Measurements from ENCODE around the gene EPC2.

GRCh38 chr2:148814860-148815419 lies 170.4 kb downstream of the EPC2 start:
- TF ChIP-seq SUZ12 (IDR thresholded peaks at IDR 0.05) (no peak), SP1 (IDR thresholded peaks at IDR 0.05) (no peak), FOXM1 (IDR thresholded peaks at IDR 0.05; ENCODE audit: borderline replicate concordance) (no peak), L3MBTL2 (conservative IDR thresholded peaks at IDR 0.05) (no peak), LEF1 (IDR thresholded peaks at IDR 0.05; ENCODE audit: borderline replicate concordance) (no peak), BHLHE40 (IDR thresholded peaks at IDR 0.05; ENCODE audit: borderline replicate concordance) (no peak), ARNT (IDR thresholded peaks at IDR 0.05) (no peak), FOXK2 (IDR thresholded peaks at IDR 0.05) (no peak), HDGF (IDR thresholded peaks at IDR 0.05; ENCODE audit: borderline replicate concordance) (no peak), ZNF384 (IDR thresholded peaks at IDR 0.05) (no peak)
